Measurements from ENCODE around the gene CAMK4.

CAMK4 gene

GRCh38 chr5:111495159-111495558, 271.0 kb downstream of the CAMK4 start:
- Histone ChIP-seq H3K4me1 (ENCODE audit: insufficient read depth, low read length, poor library complexity, severe bottlenecking) (no peaks in the 10 kb centered on the region), H3K9me3 (ENCODE audit: insufficient read depth, low read depth, low read length) (no peaks in the 10 kb centered on the region), H3K4me2 (ENCODE audit: low read depth, low read length, poor library complexity, severe bottlenecking) (no peak overlapping the region), H3K27me3 (ENCODE audit: insufficient read depth, low read length, poor library complexity, severe bottlenecking) (no peaks in the 10 kb centered on the region), H3K36me3 (ENCODE audit: insufficient read depth, low read length) (peaks cover 32% of the 10 kb centered on the region; the same call in 1 of the 2 replicates), H3K9ac (ENCODE audit: low read depth, low read length, poor library complexity, severe bottlenecking) (no peak overlapping the region), H3F3A (ENCODE audit: low read depth) (no peaks in the 10 kb centered on the region), H3K4me3 (ENCODE audit: low read length, poor library complexity, severe bottlenecking) (no peak overlapping the region), H4K20me1 (ENCODE audit: insufficient read depth, low read length, poor library complexity, severe bottlenecking) (peaks cover 3% of the 10 kb centered on the region), H3K9me2 (replicated peaks; ENCODE audit: low read depth, low read length) (no peaks in the 10 kb centered on the region), H3K79me2 (ENCODE audit: insufficient read depth, low read length) (no peaks in the 10 kb centered on the region), H2AFZ (ENCODE audit: low read length) (no peak overlapping the region)
- TF ChIP-seq EZH2phosphoT487 (IDR thresholded peaks at IDR 0.05; ENCODE audit: borderline replicate concordance): no peak
- no peak for TF ChIP-seq CTCF (conservative IDR thresholded peaks at IDR 0.05; ENCODE audit: low read length)

- peaks cover 14% of the 10 kb centered on the region; the same call in 1 of the 2 replicates for H3K79me2 ChIP-seq (ENCODE audit: insufficient read depth, low read length)
- H3K9ac ChIP-seq (ENCODE audit: low read depth, low read length, poor library complexity, severe bottlenecking): no peak overlapping the region
- H3K36me3 ChIP-seq (ENCODE audit: insufficient read depth, low read length): peaks cover 34% of the 10 kb centered on the region; the same call in 1 of the 2 replicates
- no peak overlapping the region for H3K4me2 ChIP-seq (ENCODE audit: low read depth, low read length, poor library complexity, severe bottlenecking)
- H4K20me1 ChIP-seq (ENCODE audit: insufficient read depth, low read length, poor library complexity, severe bottlenecking): peaks cover 3% of the 10 kb centered on the region
- H3K9me3 ChIP-seq (ENCODE audit: insufficient read depth, low read depth, low read length): no peaks in the 10 kb centered on the region
- no peaks in the 10 kb centered on the region for H3K27me3 ChIP-seq (ENCODE audit: insufficient read depth, low read length, poor library complexity, severe bottlenecking)
- no peak overlapping the region for H3K4me3 ChIP-seq (ENCODE audit: low read length, poor library complexity, severe bottlenecking)
- TF ChIP-seq CTCF (conservative IDR thresholded peaks at IDR 0.05; ENCODE audit: low read length) (no peak), EZH2phosphoT487 (IDR thresholded peaks at IDR 0.05; ENCODE audit: borderline replicate concordance) (no peak)
- H3K9me2 ChIP-seq (replicated peaks; ENCODE audit: low read depth, low read length): no peaks in the 10 kb centered on the region
- H3F3A ChIP-seq (ENCODE audit: low read depth): no peaks in the 10 kb centered on the region
- no peak overlapping the region for H2AFZ ChIP-seq (ENCODE audit: low read length)
- H3K4me1 ChIP-seq (ENCODE audit: insufficient read depth, low read length, poor library complexity, severe bottlenecking): no peaks in the 10 kb centered on the region
Measured at GRCh38 chr5:111498346-111498745, 274.2 kb downstream of the CAMK4 start.

GRCh38 chr5:111502956-111503355, 278.8 kb downstream of the CAMK4 start:
- Histone ChIP-seq H3K4me2 (ENCODE audit: low read depth, low read length, poor library complexity, severe bottlenecking) (no peak overlapping the region), H3K9ac (ENCODE audit: low read depth, low read length, poor library complexity, severe bottlenecking) (no peak overlapping the region), H3K9me3 (ENCODE audit: insufficient read depth, low read depth, low read length) (no peaks in the 10 kb centered on the region), H3K27me3 (ENCODE audit: insufficient read depth, low read length, poor library complexity, severe bottlenecking) (no peaks in the 10 kb centered on the region), H3K79me2 (ENCODE audit: insufficient read depth, low read length) (peaks cover 56% of the 10 kb centered on the region), H4K20me1 (ENCODE audit: insufficient read depth, low read length, poor library complexity, severe bottlenecking) (peaks cover 22% of the 10 kb centered on the region), H2AFZ (ENCODE audit: low read length) (no peak overlapping the region), H3F3A (ENCODE audit: low read depth) (no peaks in the 10 kb centered on the region), H3K36me3 (ENCODE audit: insufficient read depth, low read length) (peaks cover 25% of the 10 kb centered on the region; the same call in 1 of the 2 replicates), H3K9me2 (replicated peaks; ENCODE audit: low read depth, low read length) (no peaks in the 10 kb centered on the region), H3K4me3 (ENCODE audit: low read length, poor library complexity, severe bottlenecking) (no peak overlapping the region), H3K4me1 (ENCODE audit: insufficient read depth, low read length, poor library complexity, severe bottlenecking) (peaks cover 11% of the 10 kb centered on the region)
- no peak for TF ChIP-seq EZH2phosphoT487 (IDR thresholded peaks at IDR 0.05; ENCODE audit: borderline replicate concordance)

- H3K9ac ChIP-seq (ENCODE audit: low read depth, low read length, poor library complexity, severe bottlenecking): no peak overlapping the region
- H4K20me1 ChIP-seq (ENCODE audit: insufficient read depth, low read length, poor library complexity, severe bottlenecking): peaks cover 43% of the 10 kb centered on the region
- peaks cover 24% of the 10 kb centered on the region for H3K4me1 ChIP-seq (ENCODE audit: insufficient read depth, low read length, poor library complexity, severe bottlenecking)
- peaks cover 6% of the 10 kb centered on the region; the same call in 1 of the 2 replicates for H3K36me3 ChIP-seq (ENCODE audit: insufficient read depth, low read length)
- H2AFZ ChIP-seq (ENCODE audit: low read length): no peak overlapping the region
- no peaks in the 10 kb centered on the region for H3K9me2 ChIP-seq (replicated peaks; ENCODE audit: low read depth, low read length)
- H3K79me2 ChIP-seq (ENCODE audit: insufficient read depth, low read length): peaks cover 78% of the 10 kb centered on the region
- H3K4me3 ChIP-seq (ENCODE audit: low read length, poor library complexity, severe bottlenecking): peak overlapping the region; percentile 52
- no peaks in the 10 kb centered on the region for H3F3A ChIP-seq (ENCODE audit: low read depth)
- H3K4me2 ChIP-seq (ENCODE audit: low read depth, low read length, poor library complexity, severe bottlenecking): peak overlapping the region; percentile 91
- no peaks in the 10 kb centered on the region for H3K27me3 ChIP-seq (ENCODE audit: insufficient read depth, low read length, poor library complexity, severe bottlenecking)
- no peaks in the 10 kb centered on the region for H3K9me3 ChIP-seq (ENCODE audit: insufficient read depth, low read depth, low read length)
- TF ChIP-seq EZH2phosphoT487 (IDR thresholded peaks at IDR 0.05; ENCODE audit: borderline replicate concordance): no peak
- TF ChIP-seq CTCF (conservative IDR thresholded peaks at IDR 0.05; ENCODE audit: low read length): no peak
Measured at GRCh38 chr5:111505096-111505495, 280.9 kb downstream of the CAMK4 start.
